Tibial nerve (tissue), 4 donors: ENCODE measurements around the gene LSM7. TPM values are rescaled to one million over a fixed set of nuclear protein-coding genes. Genes with fewer than 3 reads are reported as not detected.

Source experiments
- DNase-seq, 2 donors: peaks; one replicate each; pipeline ENCODE4 v3.0.0-alpha.2; 2019; ENCODE audit warnings: low spot score in 2 of 2
- H3K27ac ChIP-seq, 4 donors: fragments of 200-600 bp; sonication (generic) in 3 of 4; one replicate each; pipeline ENCODE4 v1.5.1; 2017 to 2019; ENCODE audit warnings: mild to moderate bottlenecking in 1 of 4
- H3K27me3 ChIP-seq, 2 donors: fragments of 200-600 bp; sonication (generic) in 1 of 2; one replicate each; pipeline versions ENCODE4 v1.5.1 to v1.6.0; 2017 to 2019
- H3K36me3 ChIP-seq, 3 donors: fragments of 200-600 bp; sonication (generic); one replicate each; pipeline ENCODE4 v1.5.1; 2018 to 2019
- H3K4me1 ChIP-seq, 4 donors: fragments of 200-600 bp; sonication (generic) in 3 of 4; one replicate each; pipeline ENCODE4 v1.5.1; 2017 to 2019
- H3K4me3 ChIP-seq, 4 donors: fragments of 200-600 bp; sonication (generic) in 3 of 4; one replicate each; pipeline ENCODE4 v1.5.1; 2017 to 2019; ENCODE audit warnings: mild to moderate bottlenecking in 1 of 4, moderate library complexity in 1 of 4
- H3K9me3 ChIP-seq, 4 donors: fragments of 200-600 bp; sonication (generic) in 3 of 4; one replicate each; pipeline ENCODE4 v1.5.1; 2017 to 2019
- EP300 ChIP-seq, 2 donors: sonication (generic); formaldehyde crosslinking; IDR thresholded peaks; one replicate each; pipeline ENCODE4 v1.6.1; 2017; ENCODE audit warnings: antibody characterized with exemption in 2 of 2, mild to moderate bottlenecking in 1 of 2
- POLR2A ChIP-seq, 2 donors: fragments of 450-650 bp; IDR thresholded peaks; one replicate each; pipeline ENCODE4 v1.6.1; 2017; ENCODE audit warnings: antibody characterized with exemption in 2 of 2, mild to moderate bottlenecking in 2 of 2, moderate library complexity in 2 of 2
- WGBS, 2 donors: methylation state at CpG; one replicate each; pipeline ENCODE4 v1.1.5; 2018; 5-methylcytosine and 5-hydroxymethylcytosine counted together
- total RNA-seq, 4 donors: library from RNA; depleted of rRNA; stranded (reverse); fragments of >200 nt; gene quantifications; one replicate each; pipeline ENCODE4 v1.1.0, GENCODE V29; 2016
- TF ChIP-seq, protein P1 (sequence below), 5 experiments: fragments of 200-600 bp in 3 of 5; fragments of 450-650 bp in 2 of 5; sonication (generic) in 3 of 5; IDR thresholded peaks; one replicate each; pipeline ENCODE4 v1.5.1; 2016 to 2019; ENCODE audit warnings: antibody characterized with exemption in 5 of 5, mild to moderate bottlenecking in 3 of 5, moderate library complexity in 2 of 5

The LSM7 gene
- total RNA-seq, 4 donors from 2014 or later: 54.1 to 167 (median 87.7) TPM

DNA sequence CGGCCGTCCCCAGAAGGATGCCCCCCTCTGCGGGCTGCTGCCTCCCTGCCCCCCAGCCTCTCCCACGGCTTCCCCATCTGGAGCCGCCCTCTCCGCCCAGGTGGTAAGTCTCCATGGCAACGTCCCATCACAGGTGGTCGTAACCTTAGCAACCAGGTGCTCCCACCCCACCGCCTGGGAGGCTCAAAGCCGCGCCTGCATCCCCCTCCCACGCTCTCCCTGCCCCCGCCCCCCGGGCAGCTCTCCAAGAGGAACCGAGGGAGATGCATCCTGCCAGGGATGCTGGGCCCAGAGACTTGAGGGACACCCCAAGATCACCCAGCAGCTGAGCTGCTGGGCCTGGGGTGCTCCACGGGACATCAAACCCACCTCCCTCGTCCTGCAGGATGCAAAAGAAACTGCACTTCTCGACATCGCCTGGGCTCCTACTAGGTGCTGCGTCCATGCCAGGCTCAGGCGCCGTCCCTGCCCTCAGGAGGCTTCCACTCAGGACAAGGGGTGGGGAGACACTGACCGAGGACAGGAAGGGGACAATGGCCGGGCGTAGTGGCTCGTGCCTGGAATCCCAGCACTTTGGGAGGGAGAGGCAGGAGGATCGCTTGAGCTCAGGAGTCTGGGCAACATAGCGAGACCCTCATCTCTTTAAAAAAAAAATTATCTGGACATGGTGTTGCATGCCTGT, 15.4 kb downstream of the LSM7 start:
- no peaks in the 10 kb centered on the region for H3K36me3 ChIP-seq
- DNase-seq: no peak
- H3K4me3 ChIP-seq: no peak overlapping the region
- TF ChIP-seq EP300 (IDR thresholded peaks at IDR 0.05): no peak
- no peak for TF ChIP-seq POLR2A (IDR thresholded peaks at IDR 0.05)
- TF ChIP-seq, protein P1, sequence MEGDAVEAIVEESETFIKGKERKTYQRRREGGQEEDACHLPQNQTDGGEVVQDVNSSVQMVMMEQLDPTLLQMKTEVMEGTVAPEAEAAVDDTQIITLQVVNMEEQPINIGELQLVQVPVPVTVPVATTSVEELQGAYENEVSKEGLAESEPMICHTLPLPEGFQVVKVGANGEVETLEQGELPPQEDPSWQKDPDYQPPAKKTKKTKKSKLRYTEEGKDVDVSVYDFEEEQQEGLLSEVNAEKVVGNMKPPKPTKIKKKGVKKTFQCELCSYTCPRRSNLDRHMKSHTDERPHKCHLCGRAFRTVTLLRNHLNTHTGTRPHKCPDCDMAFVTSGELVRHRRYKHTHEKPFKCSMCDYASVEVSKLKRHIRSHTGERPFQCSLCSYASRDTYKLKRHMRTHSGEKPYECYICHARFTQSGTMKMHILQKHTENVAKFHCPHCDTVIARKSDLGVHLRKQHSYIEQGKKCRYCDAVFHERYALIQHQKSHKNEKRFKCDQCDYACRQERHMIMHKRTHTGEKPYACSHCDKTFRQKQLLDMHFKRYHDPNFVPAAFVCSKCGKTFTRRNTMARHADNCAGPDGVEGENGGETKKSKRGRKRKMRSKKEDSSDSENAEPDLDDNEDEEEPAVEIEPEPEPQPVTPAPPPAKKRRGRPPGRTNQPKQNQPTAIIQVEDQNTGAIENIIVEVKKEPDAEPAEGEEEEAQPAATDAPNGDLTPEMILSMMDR (IDR thresholded peaks at IDR 0.05): no peak
- H3K9me3 ChIP-seq: peaks cover 0 to 20% (median 1%) of the 10 kb centered on the region in 4 donors
- H3K4me1 ChIP-seq: peaks cover 0 to 5% (median 1%) of the 10 kb centered on the region in 4 donors
- H3K27ac ChIP-seq: no peak overlapping the region
- WGBS, 2 donors: 40 to 45% methylated on average over 24 to 26 of the region's 28 CpGs
- peaks cover 0 to 69% of the 10 kb centered on the region in 2 donors for H3K27me3 ChIP-seq

DNA sequence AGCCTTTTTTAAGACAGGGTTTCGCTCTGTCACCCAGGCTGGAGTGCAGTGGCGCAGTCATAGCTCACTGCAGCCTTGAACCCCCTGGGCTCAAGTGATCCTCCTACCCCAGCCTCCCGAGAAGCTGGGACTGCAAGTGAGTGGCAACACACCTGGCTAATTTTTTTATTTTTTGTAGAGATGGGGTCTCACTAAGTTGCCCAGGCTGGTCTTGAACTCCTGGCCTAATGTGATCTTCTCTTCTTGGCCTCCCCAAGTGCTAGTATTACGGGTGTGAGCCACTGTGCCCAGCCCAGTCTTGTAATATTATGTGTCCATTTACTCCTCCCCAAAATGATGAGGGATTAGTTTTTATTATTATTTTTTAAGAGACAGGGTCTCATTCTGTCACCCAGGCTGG, 17.3 kb downstream of the LSM7 start:
- Histone ChIP-seq H3K9me3 (peaks cover 0 to 18% (median 1%) of the 10 kb centered on the region in 4 donors), H3K27ac (no peak overlapping the region), H3K27me3 (peaks cover 0 to 87% of the 10 kb centered on the region in 2 donors), H3K36me3 (no peaks in the 10 kb centered on the region), H3K4me1 (peaks cover 0 to 9% (median 1%) of the 10 kb centered on the region in 4 donors), H3K4me3 (no peak overlapping the region)
- 94 to 98% methylated on average over 4 of the region's 4 CpGs for WGBS, 2 donors
- TF ChIP-seq POLR2A (IDR thresholded peaks at IDR 0.05) (no peak), EP300 (IDR thresholded peaks at IDR 0.05) (no peak)
- TF ChIP-seq, protein P1 (IDR thresholded peaks at IDR 0.05): no peak
- DNase-seq: no peak

DNA sequence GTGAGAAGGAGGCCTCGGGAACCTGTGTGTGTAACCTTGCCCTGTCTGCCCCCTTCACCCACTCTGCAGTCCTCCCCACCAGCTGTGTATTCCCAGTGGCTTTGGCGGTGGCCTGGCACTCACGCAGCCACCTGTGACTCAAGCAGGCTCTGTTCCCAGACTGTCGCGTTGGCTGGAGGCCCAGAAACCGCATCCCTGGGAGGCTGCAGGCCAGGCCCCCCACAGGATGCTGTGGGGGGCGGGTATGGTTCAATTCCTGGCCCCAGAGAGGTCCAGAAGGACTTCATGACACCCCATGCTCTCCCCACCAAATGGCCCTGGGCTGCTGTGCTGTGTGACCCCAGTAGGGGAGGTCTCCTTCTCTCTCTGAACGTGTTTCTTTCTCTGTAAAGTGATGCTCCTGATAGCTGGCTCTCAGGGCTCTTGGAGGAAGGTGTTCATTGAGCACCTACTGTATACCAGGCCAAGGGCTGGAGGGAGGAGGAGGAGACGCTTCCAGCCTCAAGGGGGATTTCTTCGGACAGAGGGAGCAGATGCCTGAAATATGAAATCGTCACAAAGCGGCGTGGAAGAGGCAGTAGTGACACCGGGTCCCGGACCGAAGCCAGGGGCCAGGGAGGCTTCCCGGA, 18.5 kb downstream of the LSM7 start:
- Histone ChIP-seq H3K4me3 (no peak overlapping the region), H3K36me3 (no peaks in the 10 kb centered on the region), H3K27ac (no peak overlapping the region), H3K27me3 (peaks cover 0 to 93% of the 10 kb centered on the region in 2 donors), H3K4me1 (peaks cover 0 to 9% (median 1%) of the 10 kb centered on the region in 4 donors), H3K9me3 (peaks cover 0 to 6% (median 0%) of the 10 kb centered on the region in 4 donors)
- DNase-seq: no peak
- TF ChIP-seq, protein P1 (IDR thresholded peaks at IDR 0.05): no peak
- no peak for TF ChIP-seq POLR2A (IDR thresholded peaks at IDR 0.05)
- no peak for TF ChIP-seq EP300 (IDR thresholded peaks at IDR 0.05)
- 56 to 59% methylated on average over 13 to 17 of the region's 17 CpGs for WGBS, 2 donors

DNA sequence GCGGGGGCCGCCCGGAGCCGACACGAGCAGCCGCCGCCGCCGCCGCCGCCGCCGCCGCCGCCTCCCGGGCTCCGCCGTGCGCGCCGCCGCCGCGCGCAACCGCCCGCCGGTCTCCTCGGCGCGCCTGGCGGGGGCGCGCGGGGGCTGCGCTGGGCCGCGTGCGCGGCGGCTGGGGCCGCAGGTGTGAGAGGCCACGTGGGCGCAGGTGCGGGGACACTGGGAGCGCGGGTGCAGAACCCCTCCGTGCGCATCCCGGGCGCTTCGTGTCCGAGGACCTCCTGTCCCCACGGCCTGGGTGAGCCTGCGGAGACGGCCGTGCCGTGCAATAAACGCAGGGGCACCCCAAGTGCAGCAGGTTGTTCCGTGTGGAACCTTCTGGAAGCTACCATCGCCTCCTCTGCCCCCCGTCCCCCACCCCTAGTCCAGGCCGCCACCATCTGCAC, 20.3 kb downstream of the LSM7 start, which contains the start of gene LINGO3:
TSS of gene LINGO3 (minus strand) at position 41 of the 443 bp plus-strand sequence. CDS start 16,378 bp downstream, outside the sequence.
- TF ChIP-seq, protein P1 (IDR thresholded peaks at IDR 0.05): no peak
- no peak for TF ChIP-seq EP300 (IDR thresholded peaks at IDR 0.05)
- H3K36me3 ChIP-seq: no peaks in the 10 kb centered on the region
- WGBS, 2 donors: 9 to 29% methylated on average over 11 to 24 of the region's 63 CpGs
- H3K4me3 ChIP-seq: no peak within 1 kb of the TSS
- no peak for DNase-seq
- H3K4me1 ChIP-seq: peaks cover 0 to 9% (median 2%) of the 10 kb centered on the region in 4 donors
- no peaks in the 10 kb centered on the region for H3K9me3 ChIP-seq
- peaks cover 0 to 90% of the 10 kb centered on the region in 2 donors for H3K27me3 ChIP-seq
- no peak within 1 kb of the TSS for H3K27ac ChIP-seq

DNA sequence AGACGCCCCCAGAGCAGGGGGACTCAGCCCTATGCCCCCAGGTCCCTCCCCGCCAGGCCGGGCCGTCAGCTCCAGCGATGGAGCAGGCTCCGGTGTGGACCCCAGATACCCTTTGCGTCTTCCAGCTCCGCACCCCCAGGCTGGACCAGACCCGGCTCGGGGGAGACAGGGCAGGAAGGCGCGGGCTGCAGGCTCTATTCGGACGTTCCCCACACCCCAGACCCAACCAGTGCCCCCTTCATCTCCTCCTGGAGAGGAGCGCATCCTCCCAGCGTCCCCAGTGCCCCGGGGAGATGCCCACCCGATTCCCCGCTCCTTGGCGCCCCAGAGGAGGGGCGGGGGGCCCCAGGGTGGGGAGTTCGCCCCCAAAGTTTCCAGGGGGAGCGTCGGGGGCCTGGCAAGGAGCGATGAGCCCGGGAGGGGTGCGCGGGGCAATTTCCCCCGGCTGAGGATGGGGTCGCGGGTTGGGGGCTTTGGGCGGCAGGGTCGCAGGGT, 20.8 kb downstream of the LSM7 start:
- TF ChIP-seq, protein P1 (IDR thresholded peaks at IDR 0.05): no peak
- no peak for TF ChIP-seq POLR2A (IDR thresholded peaks at IDR 0.05)
- TF ChIP-seq EP300 (IDR thresholded peaks at IDR 0.05): no peak
- Histone ChIP-seq H3K4me1 (peaks cover 0 to 15% (median 5%) of the 10 kb centered on the region in 4 donors), H3K36me3 (no peaks in the 10 kb centered on the region), H3K27me3 (peaks cover 0 to 90% of the 10 kb centered on the region in 2 donors), H3K4me3 (no peak overlapping the region), H3K27ac (no peak overlapping the region), H3K9me3 (no peaks in the 10 kb centered on the region)
- 3 to 5% methylated on average over 6 to 8 of the region's 33 CpGs for WGBS, 2 donors
- no peak for DNase-seq
